HepG2 (cell line): Measurements from ENCODE around the gene IFT80.

Experiments used
- JUNB ChIP-seq: sonication (generic); formaldehyde crosslinking; IDR thresholded peaks from 2 replicates; pipeline ENCODE4 v1.8.0; 2022; ENCODE audit warnings: missing genetic modification reagents, mild to moderate bottlenecking, borderline replicate concordance
- SMAD9 ChIP-seq: sonication (generic); formaldehyde crosslinking; IDR thresholded peaks from 2 replicates; pipeline ENCODE4 v1.5.1; 2020; ENCODE audit warnings: mild to moderate bottlenecking, missing genetic modification reagents
- TARDBP ChIP-seq: sonication (generic); formaldehyde crosslinking; IDR thresholded peaks from 2 replicates; pipeline ENCODE4 v1.8.0; 2022; ENCODE audit warnings: mild to moderate bottlenecking, missing genetic modification reagents
- ZSCAN25 ChIP-seq: sonication (generic); formaldehyde crosslinking; IDR thresholded peaks from 2 replicates; pipeline ENCODE4 v1.8.0; 2022; ENCODE audit warnings: mild to moderate bottlenecking, missing genetic modification reagents
- TF ChIP-seq, protein P1 (sequence below): sonication (generic); formaldehyde crosslinking; IDR thresholded peaks from 2 replicates; pipeline ENCODE4 v1.4.0; 2020; ENCODE audit warnings: missing genetic modification reagents
- TF ChIP-seq, protein P2 (sequence below): sonication (generic); formaldehyde crosslinking; IDR thresholded peaks from 2 replicates; pipeline ENCODE4 v1.5.0; 2020; ENCODE audit warnings: mild to moderate bottlenecking, missing genetic modification reagents, borderline replicate concordance
- TF ChIP-seq, protein P3 (sequence below): sonication (generic); formaldehyde crosslinking; IDR thresholded peaks from 2 replicates; pipeline ENCODE4 v1.8.0; 2022; ENCODE audit warnings: missing genetic modification reagents, mild to moderate bottlenecking, inconsistent platforms, borderline replicate concordance

DNA sequence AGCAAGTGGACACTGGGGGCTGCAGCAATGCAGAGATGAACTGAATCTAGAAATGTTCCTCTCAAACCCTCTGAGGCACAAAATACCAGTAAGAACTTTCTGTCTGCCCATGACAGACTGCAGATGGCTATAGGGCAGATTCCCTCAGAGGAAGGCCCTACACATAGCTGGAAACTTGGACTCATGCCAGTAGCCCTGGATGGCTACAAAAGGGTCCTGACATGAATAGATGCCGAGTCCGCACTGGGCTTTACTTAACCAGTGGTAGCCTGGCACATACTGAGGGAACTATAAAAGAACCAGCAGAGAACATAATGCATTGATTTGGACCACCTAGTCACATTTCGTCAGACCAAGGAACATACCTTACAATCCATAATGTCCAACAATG, 107.1 kb downstream of the IFT80 start:
- TF ChIP-seq, protein P1, sequence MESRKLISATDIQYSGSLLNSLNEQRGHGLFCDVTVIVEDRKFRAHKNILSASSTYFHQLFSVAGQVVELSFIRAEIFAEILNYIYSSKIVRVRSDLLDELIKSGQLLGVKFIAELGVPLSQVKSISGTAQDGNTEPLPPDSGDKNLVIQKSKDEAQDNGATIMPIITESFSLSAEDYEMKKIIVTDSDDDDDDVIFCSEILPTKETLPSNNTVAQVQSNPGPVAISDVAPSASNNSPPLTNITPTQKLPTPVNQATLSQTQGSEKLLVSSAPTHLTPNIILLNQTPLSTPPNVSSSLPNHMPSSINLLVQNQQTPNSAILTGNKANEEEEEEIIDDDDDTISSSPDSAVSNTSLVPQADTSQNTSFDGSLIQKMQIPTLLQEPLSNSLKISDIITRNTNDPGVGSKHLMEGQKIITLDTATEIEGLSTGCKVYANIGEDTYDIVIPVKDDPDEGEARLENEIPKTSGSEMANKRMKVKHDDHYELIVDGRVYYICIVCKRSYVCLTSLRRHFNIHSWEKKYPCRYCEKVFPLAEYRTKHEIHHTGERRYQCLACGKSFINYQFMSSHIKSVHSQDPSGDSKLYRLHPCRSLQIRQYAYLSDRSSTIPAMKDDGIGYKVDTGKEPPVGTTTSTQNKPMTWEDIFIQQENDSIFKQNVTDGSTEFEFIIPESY (CRISPR knock-in tag), result no peak
- TF ChIP-seq ZSCAN25 (no peak), SMAD9 (CRISPR knock-in tag) (no peak), JUNB (CRISPR knock-in tag) (no peak), TARDBP (CRISPR knock-in tag) (no peak)
- TF ChIP-seq, protein P2, sequence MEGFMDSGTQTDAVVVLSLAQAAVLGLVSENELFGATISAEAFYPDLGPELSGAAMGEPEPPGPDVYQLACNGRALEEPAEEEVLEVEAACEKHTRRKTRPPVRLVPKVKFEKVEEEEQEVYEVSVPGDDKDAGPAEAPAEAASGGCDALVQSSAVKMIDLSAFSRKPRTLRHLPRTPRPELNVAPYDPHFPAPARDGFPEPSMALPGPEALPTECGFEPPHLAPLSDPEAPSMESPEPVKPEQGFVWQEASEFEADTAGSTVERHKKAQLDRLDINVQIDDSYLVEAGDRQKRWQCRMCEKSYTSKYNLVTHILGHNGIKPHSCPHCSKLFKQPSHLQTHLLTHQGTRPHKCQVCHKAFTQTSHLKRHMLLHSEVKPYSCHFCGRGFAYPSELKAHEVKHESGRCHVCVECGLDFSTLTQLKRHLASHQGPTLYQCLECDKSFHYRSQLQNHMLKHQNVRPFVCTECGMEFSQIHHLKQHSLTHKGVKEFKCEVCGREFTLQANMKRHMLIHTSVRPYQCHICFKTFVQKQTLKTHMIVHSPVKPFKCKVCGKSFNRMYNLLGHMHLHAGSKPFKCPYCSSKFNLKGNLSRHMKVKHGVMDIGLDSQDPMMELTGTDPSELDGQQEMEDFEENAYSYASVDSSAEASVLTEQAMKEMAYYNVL (CRISPR knock-in tag), result no peak
- TF ChIP-seq, protein P3, sequence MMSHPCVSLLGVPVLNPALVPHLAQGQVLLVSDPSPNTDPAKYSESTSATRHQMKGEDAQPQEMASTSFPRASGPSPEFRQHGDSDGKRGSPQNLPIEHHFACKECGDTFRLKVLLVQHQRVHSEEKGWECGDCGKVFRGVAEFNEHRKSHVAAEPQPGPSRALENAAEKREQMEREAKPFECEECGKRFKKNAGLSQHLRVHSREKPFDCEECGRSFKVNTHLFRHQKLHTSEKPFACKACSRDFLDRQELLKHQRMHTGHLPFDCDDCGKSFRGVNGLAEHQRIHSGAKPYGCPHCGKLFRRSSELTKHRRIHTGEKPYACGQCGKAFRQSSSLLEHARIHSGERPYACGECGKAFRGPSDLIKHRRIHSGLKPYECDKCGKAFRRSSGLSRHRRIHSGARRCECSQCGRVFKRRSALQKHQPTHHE (CRISPR knock-in tag), result no peak
